PC-3 (cell line): ENCODE results near the gene HINFP. TPM values are rescaled to one million over a fixed set of nuclear protein-coding genes. Genes with fewer than 3 reads are reported as not detected.
A peak's percentile ranks its signal among the peaks of the same experiment; 100 is the strongest.

Experiments
- ATAC-seq: fragments of 200-7000 bp; cut with Tn5 transposase; 2 replicates; pipeline ENCODE4 v1.9.1; 2020; ENCODE audit warnings: mild to moderate bottlenecking, moderate library complexity
- BruUV-seq: library from RNA; stranded (reverse); fragments of 400-500 nt; replicated peaks from 2 replicates; lab custom pipeline; 2021; lab: Mats Ljungman, UMichigan
- CTCF ChIA-PET: fragments of 300-600 bp; sonication (Branson Sonifier 250); formaldehyde crosslinking; loops from one replicate; lab custom pipeline; 2022; ENCODE audit warnings: antibody characterized with exemption; lab: Charles Lee
- POLR2A ChIA-PET: fragments of 300-600 bp; sonication (Branson Sonifier 250); formaldehyde crosslinking; loops from one replicate; lab custom pipeline; 2022; ENCODE audit warnings: antibody characterized with exemption; ENCODE audit not compliant: unreplicated experiment; lab: Charles Lee
- DNase-seq: peaks from one replicate; pipeline ENCODE4 v3.0.0-alpha.2; 2015
- H2AFZ ChIP-seq: fragments of 300-600 bp; sonication (generic); 2 replicates; pipeline ENCODE4 v1.6.0; 2016; ENCODE audit warnings: antibody characterized with exemption, low read length
- H3F3A ChIP-seq: fragments of 300-600 bp; sonication (generic); one replicate; pipeline ENCODE4 v1.6.0; 2017; ENCODE audit warnings: antibody characterized with exemption, low read length, control low read depth, mild to moderate bottlenecking; ENCODE audit not compliant: unreplicated experiment
- H3K27ac ChIP-seq: fragments of 300-600 bp; sonication (generic); 2 replicates; pipeline ENCODE4 v1.5.1; 2016; ENCODE audit warnings: mild to moderate bottlenecking, low read length
- H3K27me3 ChIP-seq: fragments of 300-600 bp; sonication (generic); 2 replicates; pipeline ENCODE4 v1.6.1; 2016; ENCODE audit warnings: low read length, mixed read lengths
- H3K36me3 ChIP-seq: fragments of 300-600 bp; sonication (generic); 2 replicates; pipeline ENCODE4 v1.6.1; 2016; ENCODE audit warnings: low read depth, mixed run types, low read length, mixed read lengths
- H3K4me1 ChIP-seq: fragments of 300-600 bp; sonication (generic); 2 replicates; pipeline ENCODE4 v1.5.1; 2016; ENCODE audit warnings: low read length; ENCODE audit not compliant: insufficient read depth
- H3K4me2 ChIP-seq: fragments of 300-600 bp; sonication (generic); 2 replicates; pipeline ENCODE4 v1.6.0; 2016; ENCODE audit warnings: low read length
- H3K4me3 ChIP-seq: fragments of 300-600 bp; sonication (generic); 2 replicates; pipeline ENCODE4 v1.5.1; 2016; ENCODE audit warnings: mild to moderate bottlenecking, low read length, mixed read lengths
- H3K79me2 ChIP-seq: fragments of 300-600 bp; sonication (generic); 2 replicates; pipeline ENCODE4 v1.6.1; 2017; ENCODE audit warnings: low read length, mixed read lengths
- H3K9ac ChIP-seq: fragments of 300-600 bp; sonication (generic); 2 replicates; pipeline ENCODE4 v1.6.0; 2016; ENCODE audit warnings: mild to moderate bottlenecking, low read length
- H3K9me2 ChIP-seq: fragments of 300-600 bp; sonication (generic); replicated peaks from 2 replicates; pipeline ENCODE4 v1.6.1; 2016; ENCODE audit warnings: mixed run types, low read length, mixed read lengths
- H3K9me3 ChIP-seq: fragments of 300-600 bp; sonication (generic); 2 replicates; pipeline ENCODE4 v1.6.1; 2016; ENCODE audit warnings: low read length, mixed read lengths
- H4K20me1 ChIP-seq: fragments of 300-600 bp; sonication (generic); 2 replicates; pipeline ENCODE4 v1.6.1; 2016; ENCODE audit warnings: low read length, mixed read lengths
- EZH2 ChIP-seq: fragments of 300-600 bp; sonication (generic); IDR thresholded peaks from one replicate; pipeline ENCODE4 v1.6.1; 2017; ENCODE audit warnings: antibody characterized with exemption, mild to moderate bottlenecking, low read length; ENCODE audit not compliant: unreplicated experiment
- EZH2phosphoT487 ChIP-seq: fragments of 300-600 bp; sonication (generic); IDR thresholded peaks from 2 replicates; pipeline ENCODE4 v1.6.1; 2018; ENCODE audit warnings: mild to moderate bottlenecking, antibody characterized with exemption, low read length, borderline replicate concordance
- intact Hi-C: fragments of 100-400 bp; cut with micrococcal nuclease; formaldehyde crosslinking; loops from 2 replicates; pipeline ENCODE4 v1.9.0; 2023
- total RNA-seq: library from RNA; depleted of rRNA; stranded (reverse); fragments of >200 nt; gene quantifications from 2 replicates; pipeline ENCODE4 v1.2.3, GENCODE V29; 2014
- TF ChIP-seq, protein P1 (sequence below): fragments of 300-600 bp; sonication (generic); conservative IDR thresholded peaks from 2 replicates; pipeline ENCODE4 v1.5.1; 2017; ENCODE audit warnings: antibody characterized with exemption, low read depth, mild to moderate bottlenecking, low read length

Gene HINFP
- total RNA-seq, 1 experiment from 2014 or later = 24.7 TPM

DNA sequence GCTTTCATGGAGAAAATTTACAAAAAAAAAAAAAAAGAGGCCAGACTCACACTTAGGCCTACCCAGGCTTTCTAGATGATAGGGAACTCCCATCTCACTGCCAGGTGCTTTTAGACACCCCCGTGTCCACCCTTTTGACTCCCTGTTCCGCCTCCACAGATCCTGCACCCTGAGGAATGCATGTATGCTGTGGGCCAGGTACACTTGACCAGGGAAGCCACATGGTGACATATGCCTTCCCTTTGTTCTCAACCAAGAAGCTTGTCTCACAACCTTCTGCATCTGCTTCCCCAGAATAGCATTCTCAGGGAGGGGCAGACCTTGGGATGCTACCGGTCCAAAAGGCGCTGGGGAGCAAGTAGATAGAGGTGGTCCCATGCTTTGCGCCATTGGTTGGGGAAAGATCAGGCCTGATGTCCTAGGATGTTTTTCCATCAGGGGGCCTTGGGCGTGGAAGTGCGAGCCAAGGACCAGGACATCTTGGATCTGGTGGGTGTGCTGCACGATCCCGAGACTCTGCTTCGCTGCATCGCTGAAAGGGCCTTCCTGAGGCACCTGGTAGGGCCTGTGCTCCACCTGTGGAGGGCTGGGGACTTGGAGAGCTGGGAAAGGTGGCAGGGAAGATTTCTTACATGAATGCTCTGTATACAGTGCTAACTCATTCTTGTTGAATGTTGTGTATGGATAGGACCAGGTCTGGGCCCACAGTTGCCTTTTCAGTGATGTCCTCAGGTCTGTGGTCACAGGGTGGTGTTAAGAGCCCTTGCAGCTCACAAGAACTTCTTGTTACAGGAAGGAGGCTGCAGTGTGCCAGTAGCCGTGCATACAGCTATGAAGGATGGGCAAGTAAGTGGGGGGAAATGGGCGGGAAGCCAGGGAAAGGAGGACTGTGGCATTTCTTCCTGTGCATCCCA, 29.2 kb upstream of the HINFP start:
- intact Hi-C loops = no loop called here
- no peak for ATAC-seq
- Histone ChIP-seq H3K4me1 (peaks cover 31% of the 10 kb centered on the region), H3K9me3 (no peaks in the 10 kb centered on the region), H4K20me1 (peaks cover 28% of the 10 kb centered on the region), H3K9ac (no peak overlapping the region), H2AFZ (no peak overlapping the region), H3K27me3 (no peaks in the 10 kb centered on the region), H3F3A (peaks cover 17% of the 10 kb centered on the region), H3K36me3 (peaks cover 32% of the 10 kb centered on the region), H3K9me2 (no peaks in the 10 kb centered on the region), H3K4me2 (peak overlapping the region; percentile 94), H3K4me3 (peak overlapping the region; percentile 90), H3K27ac (no peak overlapping the region), H3K79me2 (peaks cover 39% of the 10 kb centered on the region)
- CTCF ChIA-PET = no interaction called here
- POLR2A ChIA-PET = interaction anchor here (0.6 kb wide), 1 partner anchor 80 kb away, joined by 3 read pairs; no protein-coding TSS in a partner anchor
- no TSS peak for BruUV-seq
- no peak for DNase-seq
- TF ChIP-seq EZH2 (no peak), EZH2phosphoT487 (no peak)
- TF ChIP-seq, protein P1, sequence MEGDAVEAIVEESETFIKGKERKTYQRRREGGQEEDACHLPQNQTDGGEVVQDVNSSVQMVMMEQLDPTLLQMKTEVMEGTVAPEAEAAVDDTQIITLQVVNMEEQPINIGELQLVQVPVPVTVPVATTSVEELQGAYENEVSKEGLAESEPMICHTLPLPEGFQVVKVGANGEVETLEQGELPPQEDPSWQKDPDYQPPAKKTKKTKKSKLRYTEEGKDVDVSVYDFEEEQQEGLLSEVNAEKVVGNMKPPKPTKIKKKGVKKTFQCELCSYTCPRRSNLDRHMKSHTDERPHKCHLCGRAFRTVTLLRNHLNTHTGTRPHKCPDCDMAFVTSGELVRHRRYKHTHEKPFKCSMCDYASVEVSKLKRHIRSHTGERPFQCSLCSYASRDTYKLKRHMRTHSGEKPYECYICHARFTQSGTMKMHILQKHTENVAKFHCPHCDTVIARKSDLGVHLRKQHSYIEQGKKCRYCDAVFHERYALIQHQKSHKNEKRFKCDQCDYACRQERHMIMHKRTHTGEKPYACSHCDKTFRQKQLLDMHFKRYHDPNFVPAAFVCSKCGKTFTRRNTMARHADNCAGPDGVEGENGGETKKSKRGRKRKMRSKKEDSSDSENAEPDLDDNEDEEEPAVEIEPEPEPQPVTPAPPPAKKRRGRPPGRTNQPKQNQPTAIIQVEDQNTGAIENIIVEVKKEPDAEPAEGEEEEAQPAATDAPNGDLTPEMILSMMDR = no peak

DNA sequence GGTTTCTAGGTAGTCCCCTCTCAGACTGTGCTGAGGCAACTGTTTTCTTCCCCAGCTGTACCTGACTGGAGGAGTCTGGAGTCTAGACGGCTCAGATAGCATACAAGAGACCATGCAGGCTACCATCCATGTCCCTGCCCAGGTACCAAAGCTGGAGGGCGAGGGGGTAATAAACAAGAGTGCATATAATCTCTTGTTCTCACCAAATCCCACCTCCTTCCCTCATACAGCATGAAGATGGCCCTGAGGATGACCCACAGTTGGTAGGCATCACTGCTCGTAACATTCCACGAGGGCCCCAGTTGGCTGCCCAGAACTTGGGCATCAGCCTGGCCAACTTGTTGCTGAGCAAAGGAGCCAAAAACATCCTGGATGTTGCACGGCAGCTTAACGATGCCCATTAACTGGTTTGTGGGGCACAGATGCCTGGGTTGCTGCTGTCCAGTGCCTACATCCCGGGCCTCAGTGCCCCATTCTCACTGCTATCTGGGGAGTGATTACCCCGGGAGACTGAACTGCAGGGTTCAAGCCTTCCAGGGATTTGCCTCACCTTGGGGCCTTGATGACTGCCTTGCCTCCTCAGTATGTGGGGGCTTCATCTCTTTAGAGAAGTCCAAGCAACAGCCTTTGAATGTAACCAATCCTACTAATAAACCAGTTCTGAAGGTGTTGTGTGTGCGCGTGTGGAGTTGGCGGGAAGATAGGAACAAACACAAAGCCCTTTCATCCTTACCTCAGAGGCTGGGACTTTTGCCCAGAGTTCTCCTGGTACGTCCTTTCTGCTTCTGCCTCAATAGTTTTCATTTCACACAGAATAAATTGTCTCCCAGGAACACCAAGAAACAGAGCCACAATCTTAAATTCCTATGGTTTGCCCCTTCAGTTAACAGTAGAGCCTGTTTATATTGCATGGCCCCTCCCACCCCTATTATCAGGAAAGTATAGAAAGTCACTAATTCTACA, 28.2 kb upstream of the HINFP start:
- ChIA-PET POLR2A (interaction anchor here (0.6 kb wide), 1 partner anchor 79 kb away, joined by 3 read pairs; no protein-coding TSS in a partner anchor), CTCF (interaction anchor here (0.7 kb wide), 1 partner anchor 104 kb away, joined by 4 read pairs; no protein-coding TSS in a partner anchor)
- Histone ChIP-seq H3K27me3 (no peaks in the 10 kb centered on the region), H3F3A (peaks cover 17% of the 10 kb centered on the region), H2AFZ (no peak overlapping the region), H4K20me1 (peaks cover 28% of the 10 kb centered on the region), H3K9me2 (no peaks in the 10 kb centered on the region), H3K79me2 (peaks cover 34% of the 10 kb centered on the region), H3K4me1 (peaks cover 23% of the 10 kb centered on the region), H3K9ac (peak overlapping the region; percentile 97), H3K4me3 (peak overlapping the region; percentile 90), H3K36me3 (peaks cover 41% of the 10 kb centered on the region), H3K4me2 (peak overlapping the region; percentile 94), H3K9me3 (no peaks in the 10 kb centered on the region), H3K27ac (no peak overlapping the region)
- peak; percentile 41 for DNase-seq
- BruUV-seq = TSS peak; percentile 19
- intact Hi-C loops = no loop called here
- TF ChIP-seq, protein P1 = no peak
- TF ChIP-seq EZH2 (no peak), EZH2phosphoT487 (no peak)
- no peak for ATAC-seq
